K562 (cell line): ENCODE data around the gene CEBPE. TPM values are rescaled to one million over a fixed set of nuclear protein-coding genes. Genes with fewer than 3 reads are reported as not detected.
A peak's percentile ranks its signal among the peaks of the same experiment; 100 is the strongest.

Source experiments
- AFF1 ChIP-seq, 2 experiments: fragments of 450-650 bp; IDR thresholded peaks; 2 replicates each; pipeline ENCODE4 v1.6.1; 2018; ENCODE audit warnings: mild to moderate bottlenecking in 2 of 2, low read depth in 1 of 2; ENCODE audit not compliant: partially characterized antibody in 2 of 2
- CREB5 ChIP-seq: fragments of 250-450 bp; sonication (Bioruptor Pico); IDR thresholded peaks from 2 replicates; pipeline ENCODE4 v1.5.0; 2020; ENCODE audit warnings: mild to moderate bottlenecking
- EGR1 ChIP-seq: fragments of 450-650 bp; conservative IDR thresholded peaks from 2 replicates; pipeline ENCODE4 v1.6.1; 2017; ENCODE audit warnings: mild to moderate bottlenecking
- NR1H2 ChIP-seq: sonication (generic); formaldehyde crosslinking; IDR thresholded peaks from 2 replicates; pipeline ENCODE4 v1.4.0; 2020; ENCODE audit warnings: mild to moderate bottlenecking, missing genetic modification reagents
- NR2C1 ChIP-seq, 2 experiments: fragments of 450-650 bp; IDR thresholded peaks; 2 replicates each; pipeline ENCODE4 v1.6.1; 2017; ENCODE audit warnings: mild to moderate bottlenecking in 2 of 2, antibody characterized with exemption in 1 of 2, inconsistent platforms in 1 of 2, missing compliant biosample characterization in 1 of 2, missing genetic modification characterization in 1 of 2
- NR4A1 ChIP-seq, 2 experiments: fragments of 250-450 bp in 1 of 2; fragments of 450-650 bp in 1 of 2; sonication (Bioruptor Pico) in 1 of 2; IDR thresholded peaks; 2 replicates each; pipeline versions ENCODE4 v1.4.0 to v1.6.1; 2016 to 2020; ENCODE audit warnings: mild to moderate bottlenecking in 2 of 2, missing compliant biosample characterization in 1 of 2, missing genetic modification characterization in 1 of 2, moderate library complexity in 1 of 2
- NRF1 ChIP-seq, 2 experiments: fragments of 450-650 bp; IDR thresholded peaks in 1 of 2; conservative IDR thresholded peaks in 1 of 2; 2 replicates each; pipeline ENCODE4 v1.6.1; 2014; ENCODE audit warnings: mild to moderate bottlenecking in 2 of 2
- PRMT5 ChIP-seq: sonication (generic); formaldehyde crosslinking; IDR thresholded peaks from 2 replicates; pipeline ENCODE4 v1.5.0; 2020; ENCODE audit warnings: missing genetic modification reagents
- RFX7 ChIP-seq: fragments of 250-450 bp; sonication (Bioruptor Pico); IDR thresholded peaks from 2 replicates; pipeline ENCODE4 v1.5.1; 2021; ENCODE audit warnings: mild to moderate bottlenecking
- SNRNP70 ChIP-seq: fragments of 200-400 bp; formaldehyde crosslinking; optimal IDR thresholded peaks from 2 replicates; pipeline ENCODE3; 2017; ENCODE audit warnings: low read depth, low read length
- VEZF1 ChIP-seq: fragments of 200-800 bp; sonication (Bioruptor generic); IDR thresholded peaks from 2 replicates; pipeline ENCODE4 v1.6.1; 2017; ENCODE audit warnings: missing genetic modification characterization, missing compliant biosample characterization
- ZMIZ1 ChIP-seq, 2 experiments: fragments of 150-350 bp in 1 of 2; IDR thresholded peaks; 2 replicates each; pipeline ENCODE4 v1.6.1; 2012 to 2016; ENCODE audit warnings: low read depth in 2 of 2, low read length in 2 of 2, mild to moderate bottlenecking in 1 of 2, moderate library complexity in 1 of 2
- polyA plus RNA-seq, 8 experiments: library from polyadenylated mRNA; depleted of rRNA in 4 of 8; stranded (reverse) in 5 of 8; unstranded in 3 of 8; fragments of >200 nt; fragmentation: Nextera tagmentation in 2 of 8; fragmentation: Illumina TruSeq in 1 of 8; extraction: Ambion mirVana in 2 of 8; extraction: Trizol in 1 of 8; gene quantifications; 2 replicates each; pipeline versions ENCODE4 v1.2.1 to v1.2.3, GENCODE V29; 2011 to 2014; ENCODE audit warnings: inconsistent platforms in 1 of 8, missing spikeins in 1 of 8
- total RNA-seq, 7 experiments: library from RNA; depleted of rRNA in 6 of 7; stranded (reverse); fragments of >200 nt in 6 of 7; fragmentation: Illumina TruSeq in 2 of 7; extraction: Trizol in 2 of 7; gene quantifications; 2 replicates each; pipeline versions ENCODE4 v1.2.1 to v1.2.3, GENCODE V29; 2011 to 2021; ENCODE audit warnings: low replicate concordance in 1 of 7

The CEBPE gene
- total and polyA plus RNA-seq, 9 of the 15 experiments (the other 6 are each of a cell fraction or from before 2014, with no cell fraction given), result 0.09 to 0.15 (median 0.13) TPM; not detected in 6

- TF ChIP-seq AFF1 (IDR thresholded peaks at IDR 0.05; ENCODE audit: low read depth in 1 of 2, partially characterized antibody in 2 of 2), result no peak
- TF ChIP-seq NRF1 (conservative IDR thresholded peaks at IDR 0.05 in 1 of 2, IDR thresholded peaks at IDR 0.05 in 1 of 2), result no peak
- peak; percentile 37; the same call in 1 of the 2 replicates for TF ChIP-seq NR2C1 (IDR thresholded peaks at IDR 0.05)
- 0 out of 2 replicates have a peak, but pooled peaks have one; percentile 22 for TF ChIP-seq NR2C1 (tag; IDR thresholded peaks at IDR 0.05)
- no peak for TF ChIP-seq ZMIZ1 (IDR thresholded peaks at IDR 0.05; ENCODE audit: low read depth in 2 of 2, low read length in 2 of 2)
- TF ChIP-seq CREB5 (CRISPR knock-in tag), result no peak
- TF ChIP-seq RFX7 (CRISPR knock-in tag), result no peak
- peak; percentile 52; the same call in 1 of the 2 replicates for TF ChIP-seq EGR1
- TF ChIP-seq VEZF1 (CRISPR knock-in tag), result peak; percentile 41; the same call in 1 of the 2 replicates
- TF ChIP-seq PRMT5, result no peak
- no peak for TF ChIP-seq NR4A1 (CRISPR knock-in tag; IDR thresholded peaks at IDR 0.05)
- peak; percentile 67; the same call in 1 of the 2 replicates for TF ChIP-seq NR4A1 (tag; IDR thresholded peaks at IDR 0.05)
- TF ChIP-seq NR1H2 (CRISPR knock-in tag), result no peak
- TF ChIP-seq SNRNP70, result no peak
These were observed 42.0 kb upstream of the CEBPE start (continued) for GRCh38 chr14:23160924-23161522.
